Measurements from ENCODE around the gene C9orf72.
A peak's percentile ranks its signal among the peaks of the same experiment; 100 is the strongest.
"Not testable (repeated sequence)": the region's sequence is repeated elsewhere in the genome, so short reads cannot be mapped to it uniquely, and the experiment has no call there.

C9orf72 gene

GRCh38 chr9:27511771-27512170 is 61.5 kb downstream of the C9orf72 start:
- H3K36me3 ChIP-seq (ENCODE audit: control insufficient read depth, insufficient read depth, low read length): no peaks in the 10 kb centered on the region
- H3K9me3 ChIP-seq (ENCODE audit: control insufficient read depth, insufficient read depth, low read depth, low read length): no peaks in the 10 kb centered on the region
- no peak overlapping the region for H3K27ac ChIP-seq (ENCODE audit: low read depth, low read length)
- H3K27me3 ChIP-seq (ENCODE audit: control insufficient read depth, insufficient read depth, low read length): no peaks in the 10 kb centered on the region
- no peaks in the 10 kb centered on the region for H3K4me1 ChIP-seq (ENCODE audit: control insufficient read depth, insufficient read depth, low read length)
- H3K4me3 ChIP-seq (ENCODE audit: low read depth, low read length): no peak overlapping the region
- H3K9ac ChIP-seq (ENCODE audit: low read length): no peak overlapping the region

GRCh38 chr9:27510780-27511179 is 62.5 kb downstream of the C9orf72 start:
- Histone ChIP-seq H3K27me3 (ENCODE audit: control insufficient read depth, insufficient read depth, low read length) (no peaks in the 10 kb centered on the region), H3K27ac (ENCODE audit: low read depth, low read length) (no peak overlapping the region), H3K9me3 (ENCODE audit: control insufficient read depth, insufficient read depth, low read depth, low read length) (no peaks in the 10 kb centered on the region), H3K9ac (ENCODE audit: low read length) (no peak overlapping the region), H3K4me1 (ENCODE audit: control insufficient read depth, insufficient read depth, low read length) (no peaks in the 10 kb centered on the region), H3K4me3 (ENCODE audit: low read depth, low read length) (no peak overlapping the region), H3K36me3 (ENCODE audit: control insufficient read depth, insufficient read depth, low read length) (no peaks in the 10 kb centered on the region)

- no peaks in the 10 kb centered on the region for H3K27me3 ChIP-seq (ENCODE audit: control insufficient read depth, insufficient read depth, low read length)
- peaks cover 10% of the 10 kb centered on the region; the same call in 1 of the 2 replicates for H3K4me1 ChIP-seq (ENCODE audit: control insufficient read depth, insufficient read depth, low read length)
- H3K9ac ChIP-seq (ENCODE audit: low read length): no peak overlapping the region
- no peak overlapping the region for H3K4me3 ChIP-seq (ENCODE audit: low read depth, low read length)
- no peak overlapping the region for H3K27ac ChIP-seq (ENCODE audit: low read depth, low read length)
- no peaks in the 10 kb centered on the region for H3K36me3 ChIP-seq (ENCODE audit: control insufficient read depth, insufficient read depth, low read length)
- peaks cover 4% of the 10 kb centered on the region; the same call in 1 of the 2 replicates for H3K9me3 ChIP-seq (ENCODE audit: control insufficient read depth, insufficient read depth, low read depth, low read length)
These were observed 66.3 kb downstream of the C9orf72 start for GRCh38 chr9:27506981-27507380.

DNA sequence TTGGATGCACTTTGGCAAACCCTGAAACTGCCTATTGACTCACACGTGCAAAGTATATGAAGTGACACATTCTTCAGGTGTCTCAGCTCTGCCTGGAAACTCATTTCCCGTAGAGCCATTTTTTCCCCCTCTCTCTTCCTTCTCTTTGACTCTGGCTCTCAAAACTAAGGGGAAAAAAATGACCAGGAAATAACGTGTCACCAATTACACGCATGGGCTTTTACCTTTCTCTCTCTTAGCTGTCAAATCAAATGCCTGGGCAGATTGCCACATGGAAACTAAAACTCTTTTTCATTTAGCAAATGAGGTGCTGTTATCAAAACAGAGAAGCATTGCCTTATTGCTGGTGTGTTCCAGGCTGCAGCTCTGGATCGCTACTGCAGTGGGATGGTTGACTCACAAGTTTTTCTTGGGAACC is 67.5 kb downstream of the C9orf72 start:
- H3K9me3 ChIP-seq (ENCODE audit: control insufficient read depth, insufficient read depth, low read depth, low read length): peaks cover 4% of the 10 kb centered on the region; the same call in 1 of the 2 replicates
- H3K27me3 ChIP-seq (ENCODE audit: control insufficient read depth, insufficient read depth, low read length): no peaks in the 10 kb centered on the region
- peaks cover 10% of the 10 kb centered on the region; the same call in 1 of the 2 replicates for H3K4me1 ChIP-seq (ENCODE audit: control insufficient read depth, insufficient read depth, low read length)
- no peak overlapping the region for H3K27ac ChIP-seq (ENCODE audit: low read depth, low read length)
- H3K36me3 ChIP-seq (ENCODE audit: control insufficient read depth, insufficient read depth, low read length): no peaks in the 10 kb centered on the region
- no peak overlapping the region for H3K9ac ChIP-seq (ENCODE audit: low read length)
- no peak overlapping the region for H3K4me3 ChIP-seq (ENCODE audit: low read depth, low read length)

DNA sequence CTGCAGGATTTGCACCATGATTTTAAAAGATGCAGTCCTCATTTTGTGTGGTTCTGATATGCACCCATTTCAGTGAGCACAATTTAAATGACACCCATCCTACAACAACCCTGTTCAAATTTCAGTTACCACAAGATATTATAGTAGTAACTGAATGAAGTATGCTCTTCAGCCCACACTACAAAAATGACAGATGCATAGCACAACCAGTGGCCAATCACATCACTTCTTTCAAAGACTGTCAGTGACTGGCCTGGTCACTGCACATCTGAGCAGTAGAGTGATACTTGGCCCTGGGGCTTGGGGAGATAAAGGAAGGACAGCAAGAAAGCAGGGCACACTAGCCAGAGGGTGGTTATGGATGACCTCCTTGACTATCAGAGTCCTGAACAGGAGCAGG is 69.0 kb downstream of the C9orf72 start:
- peaks cover 19% of the 10 kb centered on the region for H3K4me1 ChIP-seq (ENCODE audit: control insufficient read depth, insufficient read depth, low read length)
- no peaks in the 10 kb centered on the region for H3K27me3 ChIP-seq (ENCODE audit: control insufficient read depth, insufficient read depth, low read length)
- no peaks in the 10 kb centered on the region for H3K36me3 ChIP-seq (ENCODE audit: control insufficient read depth, insufficient read depth, low read length)
- no peak overlapping the region for H3K27ac ChIP-seq (ENCODE audit: low read depth, low read length)
- no peak overlapping the region for H3K4me3 ChIP-seq (ENCODE audit: low read depth, low read length)
- H3K9ac ChIP-seq (ENCODE audit: low read length): no peak overlapping the region
- peaks cover 4% of the 10 kb centered on the region; the same call in 1 of the 2 replicates for H3K9me3 ChIP-seq (ENCODE audit: control insufficient read depth, insufficient read depth, low read depth, low read length)

DNA sequence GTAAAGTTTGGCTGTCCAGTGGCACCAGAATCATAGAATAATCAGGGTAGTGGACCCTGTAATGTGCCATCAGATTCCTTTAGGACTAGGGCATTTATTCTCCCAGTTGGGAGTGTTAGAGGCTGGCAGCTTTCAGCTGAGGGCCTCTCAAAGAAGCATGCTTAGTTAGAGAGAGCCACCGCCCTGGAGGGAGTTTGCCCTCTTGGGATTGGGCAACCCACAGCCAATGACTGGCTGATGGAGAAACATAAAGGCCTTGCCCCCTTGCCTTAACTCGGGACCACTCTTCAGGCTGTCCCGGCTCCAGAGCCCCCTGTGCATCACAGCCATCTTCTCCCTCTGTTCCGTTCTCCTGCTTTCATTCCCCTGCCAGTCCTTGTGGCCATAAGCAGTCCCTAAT is 69.7 kb downstream of the C9orf72 start:
- H3K4me3 ChIP-seq (ENCODE audit: low read depth, low read length): no peak overlapping the region
- H3K9me3 ChIP-seq (ENCODE audit: control insufficient read depth, insufficient read depth, low read depth, low read length): peaks cover 4% of the 10 kb centered on the region; the same call in 1 of the 2 replicates
- no peaks in the 10 kb centered on the region for H3K36me3 ChIP-seq (ENCODE audit: control insufficient read depth, insufficient read depth, low read length)
- peaks cover 25% of the 10 kb centered on the region for H3K4me1 ChIP-seq (ENCODE audit: control insufficient read depth, insufficient read depth, low read length)
- no peak overlapping the region for H3K9ac ChIP-seq (ENCODE audit: low read length)
- no peaks in the 10 kb centered on the region for H3K27me3 ChIP-seq (ENCODE audit: control insufficient read depth, insufficient read depth, low read length)
- no peak overlapping the region for H3K27ac ChIP-seq (ENCODE audit: low read depth, low read length)

GRCh38 chr9:27500902-27501301 is 72.4 kb downstream of the C9orf72 start:
- H3K27ac ChIP-seq (ENCODE audit: low read depth, low read length); H3K27me3 ChIP-seq (ENCODE audit: control insufficient read depth, insufficient read depth, low read length); H3K36me3 ChIP-seq (ENCODE audit: control insufficient read depth, insufficient read depth, low read length); H3K4me3 ChIP-seq (ENCODE audit: low read depth, low read length); H3K9me3 ChIP-seq (ENCODE audit: control insufficient read depth, insufficient read depth, low read depth, low read length); H3K9ac ChIP-seq (ENCODE audit: low read length): not testable (repeated sequence)
- H3K4me1 ChIP-seq (ENCODE audit: control insufficient read depth, insufficient read depth, low read length): peaks cover 49% of the 10 kb centered on the region

GRCh38 chr9:27499451-27499850 is 73.8 kb downstream of the C9orf72 start:
- Histone ChIP-seq H3K9ac (ENCODE audit: low read length) (no peak overlapping the region), H3K4me3 (ENCODE audit: low read depth, low read length) (no peak overlapping the region), H3K36me3 (ENCODE audit: control insufficient read depth, insufficient read depth, low read length) (no peaks in the 10 kb centered on the region), H3K9me3 (ENCODE audit: control insufficient read depth, insufficient read depth, low read depth, low read length) (0 out of 2 replicates have a peak, but pooled peaks cover 3% of the 10 kb centered on the region), H3K27ac (ENCODE audit: low read depth, low read length) (no peak overlapping the region), H3K27me3 (ENCODE audit: control insufficient read depth, insufficient read depth, low read length) (no peaks in the 10 kb centered on the region), H3K4me1 (ENCODE audit: control insufficient read depth, insufficient read depth, low read length) (peaks cover 56% of the 10 kb centered on the region)

GRCh38 chr9:27497883-27498417 is 75.3 kb downstream of the C9orf72 start:
- Histone ChIP-seq H3K9me3 (ENCODE audit: control insufficient read depth, insufficient read depth, low read depth, low read length) (0 out of 2 replicates have a peak, but pooled peaks cover 7% of the 10 kb centered on the region), H3K9ac (ENCODE audit: low read length) (no peak overlapping the region), H3K4me3 (ENCODE audit: low read depth, low read length) (0 out of 2 replicates have a peak overlapping the region, but pooled peaks have one; percentile 8), H3K4me1 (ENCODE audit: control insufficient read depth, insufficient read depth, low read length) (peaks cover 45% of the 10 kb centered on the region), H3K36me3 (ENCODE audit: control insufficient read depth, insufficient read depth, low read length) (no peaks in the 10 kb centered on the region), H3K27ac (ENCODE audit: low read depth, low read length) (no peak overlapping the region), H3K27me3 (ENCODE audit: control insufficient read depth, insufficient read depth, low read length) (no peaks in the 10 kb centered on the region)

Data from HUES6 (cell line).